ENCODE results near the gene TYMS.
A peak's percentile ranks its signal among the peaks of the same experiment; 100 is the strongest.
"Not testable (repeated sequence)": the region's sequence is repeated elsewhere in the genome, so short reads cannot be mapped to it uniquely, and the experiment has no call there.

Gene TYMS

DNA sequence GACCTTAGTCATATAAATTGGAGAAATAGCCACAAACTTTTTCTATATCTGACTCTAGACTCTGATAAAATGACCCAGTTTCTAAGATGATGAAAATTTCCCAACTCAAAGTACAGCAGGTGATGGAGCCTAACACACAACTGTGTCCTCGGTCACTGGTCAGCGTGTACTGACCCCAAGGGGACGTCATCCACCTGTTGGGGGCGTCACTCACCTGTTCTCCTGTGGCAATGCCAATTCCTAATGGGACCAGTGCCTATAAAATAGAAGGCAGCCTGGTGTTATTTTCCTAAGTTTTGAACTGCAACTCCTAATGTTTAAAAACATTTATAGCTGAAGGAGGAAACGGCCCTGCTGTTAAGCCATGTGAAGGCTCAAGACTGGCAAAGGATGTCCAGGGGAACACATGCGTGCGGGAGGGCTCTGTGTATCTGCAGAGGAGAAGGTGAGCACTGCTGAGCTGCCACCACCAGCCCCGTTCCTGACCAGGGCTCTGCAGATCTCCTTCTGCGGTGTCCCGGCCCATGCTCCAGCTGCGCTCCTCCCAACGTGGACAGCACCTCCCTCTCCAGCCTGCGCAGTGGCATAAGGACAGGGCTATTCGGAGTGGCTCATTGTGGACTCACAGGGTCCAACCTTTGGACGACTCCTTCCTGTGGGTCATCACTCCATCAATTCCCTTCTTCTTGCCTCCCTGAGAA lies 21.2 kb downstream of the TYMS start:
- DNase-seq = no peak

DNA sequence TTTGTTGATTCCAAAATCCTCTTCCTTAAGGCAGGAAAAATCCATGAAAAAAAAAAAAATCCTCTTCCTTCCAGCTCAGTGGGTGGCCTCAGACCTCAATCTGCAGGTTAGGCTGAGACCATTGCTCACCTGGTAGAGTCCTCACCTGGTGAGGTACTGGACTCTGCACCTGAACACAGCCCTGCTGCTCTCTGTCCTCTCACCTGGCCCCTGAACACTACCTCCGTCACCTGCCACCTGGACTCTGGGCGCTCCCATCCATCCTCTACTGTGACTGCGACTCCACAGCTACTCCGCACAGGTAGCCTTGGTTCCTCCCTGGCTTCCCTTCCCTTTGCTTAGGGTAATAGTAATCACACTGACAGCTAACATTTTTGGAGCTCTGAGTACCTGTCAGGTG lies 22.1 kb downstream of the TYMS start:
- DNase-seq = no peak

GRCh38 chr18:680392-680791 lies 22.9 kb downstream of the TYMS start:
- DNase-seq = no peak

- DNase-seq = no peak
Measured at GRCh38 chr18:681985-682384, 24.5 kb downstream of the TYMS start.

DNA sequence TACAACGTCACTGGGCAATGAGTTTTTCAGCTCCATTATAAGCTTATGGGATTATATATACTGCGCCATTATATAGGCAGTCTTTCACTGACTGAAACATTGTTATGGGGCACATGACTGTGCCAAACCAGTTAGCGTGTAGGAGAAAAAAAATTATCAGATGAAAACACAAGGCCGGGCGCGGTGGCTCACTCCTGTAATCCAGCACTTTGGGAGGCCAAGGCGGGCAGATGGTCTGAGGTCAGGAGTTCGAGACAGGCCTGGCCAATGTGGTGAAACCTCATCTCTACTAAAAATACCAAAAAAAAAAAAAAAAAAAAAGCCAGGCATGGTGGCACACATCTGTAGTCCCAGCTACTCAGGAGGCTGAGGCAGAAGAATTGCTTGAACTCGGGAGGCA lies 25.0 kb downstream of the TYMS start:
- DNase-seq = not testable (repeated sequence)

DNA sequence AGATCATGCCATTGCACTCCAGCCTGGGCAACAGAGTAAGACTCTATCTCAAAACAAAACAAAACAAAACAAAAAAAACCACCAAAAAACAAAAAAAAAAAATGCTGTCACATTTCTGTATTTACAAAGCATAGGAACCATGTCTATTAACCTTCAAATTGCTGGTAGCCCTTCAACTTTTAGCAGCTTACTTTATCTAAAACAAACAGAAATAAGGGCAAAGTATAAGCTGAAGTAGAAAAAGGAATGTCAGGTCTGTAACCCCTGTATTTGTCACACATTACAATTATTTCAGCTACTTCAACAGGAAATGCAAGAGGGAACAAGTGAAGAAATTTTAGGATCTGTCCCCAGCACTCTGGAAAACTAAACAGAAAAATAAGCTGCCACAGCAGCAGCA lies 25.4 kb downstream of the TYMS start:
- DNase-seq = no peak

GRCh38 chr18:683531-683930 lies 26.1 kb downstream of the TYMS start:
- DNase-seq = no peak

DNA sequence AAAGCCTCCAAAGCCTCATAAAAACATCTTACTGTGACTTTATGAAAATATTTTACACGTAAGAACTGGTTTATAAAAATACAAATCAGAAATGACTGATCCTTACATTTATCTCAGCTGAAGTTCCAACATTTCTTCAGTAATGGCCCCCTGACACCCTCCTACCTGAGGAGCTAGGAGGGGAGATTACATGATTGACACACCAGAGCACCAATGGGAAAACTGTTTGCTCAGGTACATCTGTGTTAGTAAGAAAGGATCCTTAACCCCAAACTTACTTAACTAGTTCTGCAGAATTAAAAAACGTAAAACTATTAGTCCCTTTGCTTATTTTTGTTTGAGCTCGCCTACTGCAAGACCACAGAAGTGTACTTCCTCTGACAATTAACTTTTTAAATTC lies 28.0 kb downstream of the TYMS start:
- no peak for DNase-seq

DNA sequence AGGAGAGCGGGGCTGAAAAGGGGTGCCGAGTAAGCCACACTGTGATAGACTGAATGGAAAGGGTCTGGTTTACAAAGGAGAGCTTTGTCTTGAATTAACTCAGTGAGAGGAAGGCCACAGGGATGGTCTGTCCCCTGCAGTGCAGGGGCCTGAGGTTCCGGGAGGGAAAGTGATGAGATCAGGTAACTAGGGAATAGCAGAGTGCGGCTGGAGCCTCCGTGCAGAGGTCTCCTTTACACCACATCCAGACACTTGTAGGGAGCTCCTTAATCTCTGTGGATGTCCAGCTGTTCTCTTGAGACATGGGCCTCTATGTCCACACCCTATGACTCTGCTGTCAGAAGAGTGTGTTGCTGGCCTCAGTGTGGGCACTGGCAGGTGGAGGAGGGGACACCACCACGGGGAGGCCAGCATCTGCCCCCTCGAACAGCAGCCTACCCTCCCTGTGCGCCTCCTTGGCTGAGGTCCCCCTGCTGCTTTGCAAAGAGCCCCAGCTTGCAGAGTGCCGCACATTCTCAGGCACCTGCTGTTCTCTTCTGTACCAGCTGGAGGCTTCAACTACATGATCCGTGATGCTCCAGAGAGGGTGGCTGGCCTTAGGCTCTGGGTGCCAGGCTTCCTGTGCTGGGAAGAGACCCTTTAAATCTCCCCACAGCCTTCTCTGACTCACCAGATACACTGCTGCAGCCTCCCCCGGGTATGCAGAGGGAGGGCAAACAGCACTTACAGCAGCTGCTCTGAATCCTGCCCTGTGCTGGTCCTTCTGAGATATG lies 29.1 kb downstream of the TYMS start:
- peak; percentile 20 for DNase-seq

- no peak for DNase-seq
Measured at GRCh38 chr18:688323-688722, 30.9 kb downstream of the TYMS start.

- no peak for DNase-seq
Measured at GRCh38 chr18:692824-693223, 35.4 kb downstream of the TYMS start.

GRCh38 chr18:693466-694187 lies 36.2 kb downstream of the TYMS start:
- DNase-seq = no peak

DNA sequence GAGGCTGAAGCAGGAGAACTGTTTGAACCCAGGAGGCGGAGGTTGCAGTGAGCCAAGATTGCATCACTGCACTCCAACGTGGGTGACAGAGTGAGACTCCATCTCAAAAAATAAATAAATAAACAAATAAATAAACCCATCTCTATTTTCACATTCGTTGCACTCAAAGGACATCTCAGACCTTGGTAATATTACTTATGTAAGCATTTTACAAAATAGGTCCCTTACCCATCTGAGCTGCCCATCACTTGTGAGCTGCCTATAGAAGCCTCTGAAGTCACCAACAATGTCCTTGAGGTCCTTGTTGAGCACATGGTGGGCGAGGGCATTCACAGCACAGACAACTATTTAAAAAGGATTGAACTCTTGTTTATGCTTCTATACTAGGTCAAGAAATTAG lies 39.6 kb downstream of the TYMS start:
- no peak for DNase-seq

- no peak for DNase-seq
Measured at GRCh38 chr18:697800-698199, 40.3 kb downstream of the TYMS start.

- DNase-seq = peak; percentile 72
Measured at GRCh38 chr18:703213-703967, 45.9 kb downstream of the TYMS start.

DNA sequence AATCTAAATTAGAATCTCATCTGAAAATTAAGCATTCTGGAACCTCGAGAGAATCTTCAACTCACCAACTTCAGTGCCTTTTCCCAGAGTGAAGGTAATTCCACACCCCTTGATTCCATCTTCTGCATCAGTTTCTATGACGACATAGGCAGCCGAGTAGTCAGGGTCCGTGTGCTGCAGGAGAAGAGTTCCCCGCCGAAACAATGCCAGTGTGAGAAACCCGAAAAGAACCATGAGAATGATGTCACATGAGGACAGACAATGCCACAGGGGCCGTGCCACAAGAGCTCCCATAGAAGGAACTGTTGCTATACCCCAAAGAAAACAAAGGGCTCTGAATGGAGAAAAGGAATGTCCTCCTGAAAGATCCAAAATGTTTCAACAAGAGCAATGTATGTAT lies 49.0 kb downstream of the TYMS start:
- no peak for DNase-seq

GRCh38 chr18:708096-708495 lies 50.6 kb downstream of the TYMS start:
- no peak for DNase-seq

- DNase-seq = peak; percentile 20
Measured at GRCh38 chr18:709771-710170, 52.3 kb downstream of the TYMS start.

- no peak for DNase-seq
Measured at GRCh38 chr18:710418-711300, 53.2 kb downstream of the TYMS start.

- no peak for DNase-seq
Measured at GRCh38 chr18:711310-711656, 53.8 kb downstream of the TYMS start.

DNA sequence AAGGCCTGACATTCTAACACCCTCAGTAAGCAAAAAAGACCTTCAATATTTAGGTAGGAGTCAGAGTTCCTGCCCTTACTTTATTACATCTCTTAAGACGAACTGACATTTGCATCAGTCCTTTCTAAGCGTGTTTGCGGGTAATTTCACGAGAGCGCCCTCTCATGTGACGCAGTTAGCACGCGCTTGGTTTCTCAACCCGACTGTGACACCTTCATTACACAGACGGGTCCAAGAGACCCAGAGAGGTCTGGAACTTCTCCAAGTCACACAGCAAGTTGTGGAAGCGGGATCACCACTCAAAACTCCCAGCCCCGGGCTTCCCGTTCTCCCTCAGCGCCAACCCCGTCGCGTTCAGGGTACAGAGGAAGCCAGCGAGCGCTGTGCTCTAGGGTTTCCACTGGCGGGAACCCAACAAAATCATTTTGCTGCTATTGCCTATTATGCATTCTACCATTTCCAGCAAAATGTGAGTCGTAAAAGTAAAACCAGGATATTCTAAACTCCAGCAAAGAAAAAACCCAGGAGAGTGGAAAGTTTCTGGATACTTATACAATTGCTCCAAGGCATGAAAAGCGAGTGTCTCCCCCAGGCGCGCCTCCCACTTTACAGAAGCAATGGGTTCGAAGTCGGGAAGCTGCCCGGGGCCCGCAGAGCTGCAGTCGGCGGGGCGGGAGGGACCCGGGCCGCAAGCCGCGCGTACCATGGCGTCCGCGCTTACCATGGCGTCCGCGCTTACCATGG lies 54.4 kb downstream of the TYMS start:
- peak; percentile 79 for DNase-seq

Measured in EL (cell line).